Fibroblast of lung (primary cell): ENCODE results near the gene COMMD7.

Experiments
- EZH2 ChIP-seq: IDR thresholded peaks from 2 replicates; pipeline ENCODE4 v1.5.1; 2012; ENCODE audit warnings: low read length, control low read depth, mild to moderate bottlenecking; ENCODE audit errors: missing control alignments
- TF ChIP-seq, protein P1 (sequence below), 2 donors: IDR thresholded peaks in 1 of 2; conservative IDR thresholded peaks in 1 of 2; 1 replicate in 1 of 2; 2 replicates in 1 of 2; pipeline ENCODE4 v1.5.1; 2011 to 2012; ENCODE audit warnings: low read length in 2 of 2, control low read depth in 1 of 2, inconsistent platforms in 1 of 2, low read depth in 1 of 2, mild to moderate bottlenecking in 1 of 2

DNA sequence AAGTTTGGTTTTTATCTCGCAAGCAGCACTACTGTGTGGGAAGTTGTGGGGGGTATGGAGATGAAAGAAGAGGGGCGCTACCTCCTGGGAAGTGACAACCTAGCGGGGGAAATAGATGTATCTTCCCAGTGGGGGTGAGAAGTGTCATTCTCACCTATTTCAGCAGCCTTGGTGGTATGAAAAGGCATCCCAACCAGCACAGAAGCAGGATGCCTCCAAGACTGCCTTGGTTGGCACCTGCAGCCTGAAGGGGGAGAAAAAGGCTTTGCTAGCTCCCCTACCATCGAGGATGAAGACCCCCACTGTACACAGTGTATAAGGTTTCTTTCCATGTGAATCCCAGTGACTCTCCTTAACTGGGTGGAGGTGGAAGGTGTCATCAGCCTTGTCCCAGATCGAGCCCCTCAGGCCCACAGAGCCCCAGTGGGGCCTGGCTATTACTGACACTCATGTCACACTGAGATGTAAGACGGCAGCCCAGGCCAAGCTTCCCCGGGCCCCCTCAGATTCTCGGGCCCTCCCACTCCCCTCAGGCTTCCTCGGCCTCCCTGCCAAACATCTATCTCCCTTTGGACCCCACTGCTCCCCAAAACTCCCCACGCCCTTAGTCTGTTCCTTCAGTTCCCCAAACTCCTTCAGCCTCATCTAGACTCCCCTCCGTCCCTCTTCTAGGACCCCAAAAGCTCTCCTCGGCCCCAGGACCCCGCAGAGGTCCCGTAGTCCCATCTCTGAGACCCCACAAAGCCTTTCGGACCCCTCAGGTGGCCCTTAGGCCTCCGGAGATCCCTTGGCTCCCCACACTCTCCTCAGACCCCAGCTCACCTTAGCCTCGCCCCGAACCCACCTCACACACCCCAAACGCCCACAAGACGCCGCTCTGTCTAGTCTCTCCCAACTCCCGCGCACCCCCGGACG is 688 bp downstream of the COMMD7 start:
- TF ChIP-seq, protein P1, sequence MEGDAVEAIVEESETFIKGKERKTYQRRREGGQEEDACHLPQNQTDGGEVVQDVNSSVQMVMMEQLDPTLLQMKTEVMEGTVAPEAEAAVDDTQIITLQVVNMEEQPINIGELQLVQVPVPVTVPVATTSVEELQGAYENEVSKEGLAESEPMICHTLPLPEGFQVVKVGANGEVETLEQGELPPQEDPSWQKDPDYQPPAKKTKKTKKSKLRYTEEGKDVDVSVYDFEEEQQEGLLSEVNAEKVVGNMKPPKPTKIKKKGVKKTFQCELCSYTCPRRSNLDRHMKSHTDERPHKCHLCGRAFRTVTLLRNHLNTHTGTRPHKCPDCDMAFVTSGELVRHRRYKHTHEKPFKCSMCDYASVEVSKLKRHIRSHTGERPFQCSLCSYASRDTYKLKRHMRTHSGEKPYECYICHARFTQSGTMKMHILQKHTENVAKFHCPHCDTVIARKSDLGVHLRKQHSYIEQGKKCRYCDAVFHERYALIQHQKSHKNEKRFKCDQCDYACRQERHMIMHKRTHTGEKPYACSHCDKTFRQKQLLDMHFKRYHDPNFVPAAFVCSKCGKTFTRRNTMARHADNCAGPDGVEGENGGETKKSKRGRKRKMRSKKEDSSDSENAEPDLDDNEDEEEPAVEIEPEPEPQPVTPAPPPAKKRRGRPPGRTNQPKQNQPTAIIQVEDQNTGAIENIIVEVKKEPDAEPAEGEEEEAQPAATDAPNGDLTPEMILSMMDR (conservative IDR thresholded peaks at IDR 0.05 in 1 of 2, IDR thresholded peaks at IDR 0.05 in 1 of 2; ENCODE audit: low read depth in 1 of 2, low read length in 2 of 2): peak in 1 of 2 donors; percentile 2
- no peak for TF ChIP-seq EZH2
